ENCODE data around the gene TMEM242. TPM values are rescaled to one million over a fixed set of nuclear protein-coding genes. Genes with fewer than 3 reads are reported as not detected.

Gene TMEM242
- total and polyA plus RNA-seq, 2 of the 8 experiments (the other 6 are each of a cell fraction or from before 2014, with no cell fraction given) = 2.4 to 9.0 TPM

DNA sequence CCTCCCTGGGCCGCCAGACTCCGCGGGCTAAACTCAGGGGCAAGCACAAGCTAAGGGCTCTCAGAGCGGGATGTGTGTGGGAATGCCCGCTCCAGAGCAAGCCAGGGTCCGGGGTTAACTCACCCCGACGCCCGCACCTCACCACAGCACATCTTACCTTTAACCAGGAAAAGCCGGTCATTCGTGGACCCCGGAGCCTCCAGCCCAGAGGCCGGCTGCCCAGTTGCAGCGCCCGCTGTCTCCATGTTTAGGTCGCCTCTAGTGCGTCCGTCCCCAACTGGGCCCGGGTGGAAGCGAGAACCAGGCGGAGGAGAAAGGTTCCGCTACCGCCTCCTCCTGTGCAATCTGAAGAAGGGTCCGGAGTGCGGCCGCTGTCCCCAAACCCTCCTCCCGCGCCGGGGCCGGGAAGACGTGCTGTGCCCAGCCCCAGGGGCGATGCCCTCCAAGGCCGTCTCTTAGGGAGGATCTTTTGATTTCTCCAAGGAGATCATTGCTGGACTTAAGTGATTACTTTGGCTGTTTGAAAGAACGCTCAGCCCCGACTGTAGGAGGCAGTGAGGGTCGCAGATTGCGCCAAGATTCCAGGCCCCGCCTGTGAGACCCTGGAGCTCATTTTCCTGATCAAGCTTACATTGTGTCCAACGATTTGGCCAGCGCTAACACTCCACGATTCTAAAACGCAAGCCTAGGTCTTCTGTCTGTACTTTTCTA lies at the start of gene TMEM242 (continued):
- TF ChIP-seq RFX5 (IDR thresholded peaks at IDR 0.05; ENCODE audit: borderline replicate concordance, low read depth, low read length) (no peak), TAF7 (optimal IDR thresholded peaks at IDR 0.05; ENCODE audit: borderline replicate concordance, low read depth, low read length) (peak; percentile 97), CTBP2 (IDR thresholded peaks at IDR 0.05; ENCODE audit: borderline replicate concordance, insufficient read depth, insufficient read length, low read length) (no peak), SP2 (IDR thresholded peaks at IDR 0.05; ENCODE audit: low read length) (no peak), POLR2A (IDR thresholded peaks at IDR 0.05; ENCODE audit: control extremely low read depth in 1 of 2, low read depth in 2 of 2, low read length in 2 of 2) (peak; percentile 90 to 98), SAP30 (IDR thresholded peaks at IDR 0.05; ENCODE audit: insufficient read depth, insufficient replicate concordance, low read length) (peak; percentile 17), CEBPB (IDR thresholded peaks at IDR 0.05; ENCODE audit: low read depth, low read length) (no peak), CREB1 (IDR thresholded peaks at IDR 0.05) (peak; percentile 69), YY1 (IDR thresholded peaks at IDR 0.05; ENCODE audit: low read depth, low read length) (peak; percentile 96), HDAC2 (IDR thresholded peaks at IDR 0.05; ENCODE audit: borderline replicate concordance in 1 of 2, low read depth in 2 of 2, low read length in 2 of 2) (peak in 1 of 2 experiments; percentile 91; a peak in 2 of 4 replicates), BRCA1 (IDR thresholded peaks at IDR 0.05; ENCODE audit: low read depth, low read length) (no peak; the same call in 1 of the 2 replicates), RXRA (IDR thresholded peaks at IDR 0.05; ENCODE audit: insufficient read depth, low read depth, low read length) (no peak), TAF1 (IDR thresholded peaks at IDR 0.05; ENCODE audit: low read depth, low read length) (peak; percentile 99), HDAC6 (IDR thresholded peaks at IDR 0.05; ENCODE audit: low read depth, low read length) (no peak), PHF8 (conservative IDR thresholded peaks at IDR 0.05; ENCODE audit: low read depth, low read length) (peak; percentile 99), JUND (IDR thresholded peaks at IDR 0.05; ENCODE audit: low read length) (peak; percentile 45; the same call in 1 of the 2 replicates), SIX5 (IDR thresholded peaks at IDR 0.05; ENCODE audit: low read depth, low read length) (peak; percentile 30; the same call in 1 of the 2 replicates), KDM4A (IDR thresholded peaks at IDR 0.05; ENCODE audit: low read depth, low read length, severe bottlenecking) (peak; percentile 79)
- TF ChIP-seq, protein P1, sequence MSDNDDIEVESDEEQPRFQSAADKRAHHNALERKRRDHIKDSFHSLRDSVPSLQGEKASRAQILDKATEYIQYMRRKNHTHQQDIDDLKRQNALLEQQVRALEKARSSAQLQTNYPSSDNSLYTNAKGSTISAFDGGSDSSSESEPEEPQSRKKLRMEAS (IDR thresholded peaks at IDR 0.05) = peak; percentile 65; the same call in 1 of the 2 replicates
- TF ChIP-seq, protein P2, sequence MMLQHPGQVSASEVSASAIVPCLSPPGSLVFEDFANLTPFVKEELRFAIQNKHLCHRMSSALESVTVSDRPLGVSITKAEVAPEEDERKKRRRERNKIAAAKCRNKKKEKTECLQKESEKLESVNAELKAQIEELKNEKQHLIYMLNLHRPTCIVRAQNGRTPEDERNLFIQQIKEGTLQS (IDR thresholded peaks at IDR 0.05; ENCODE audit: insufficient read depth, low read depth, low read length) = no peak
- TF ChIP-seq, protein P3, sequence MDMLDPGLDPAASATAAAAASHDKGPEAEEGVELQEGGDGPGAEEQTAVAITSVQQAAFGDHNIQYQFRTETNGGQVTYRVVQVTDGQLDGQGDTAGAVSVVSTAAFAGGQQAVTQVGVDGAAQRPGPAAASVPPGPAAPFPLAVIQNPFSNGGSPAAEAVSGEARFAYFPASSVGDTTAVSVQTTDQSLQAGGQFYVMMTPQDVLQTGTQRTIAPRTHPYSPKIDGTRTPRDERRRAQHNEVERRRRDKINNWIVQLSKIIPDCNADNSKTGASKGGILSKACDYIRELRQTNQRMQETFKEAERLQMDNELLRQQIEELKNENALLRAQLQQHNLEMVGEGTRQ (IDR thresholded peaks at IDR 0.05; ENCODE audit: low read length) = no peak

Measured in H1 (cell line).